ENCODE results near the gene SIGLEC9. TPM values are rescaled to one million over a fixed set of nuclear protein-coding genes. Genes with fewer than 3 reads are reported as not detected.
A peak's percentile ranks its signal among the peaks of the same experiment; 100 is the strongest.
"Not testable (repeated sequence)": the region's sequence is repeated elsewhere in the genome, so short reads cannot be mapped to it uniquely, and the experiment has no call there.

The SIGLEC9 gene
- total RNA-seq, 2 donors from 2014 or later, result not detected

DNA sequence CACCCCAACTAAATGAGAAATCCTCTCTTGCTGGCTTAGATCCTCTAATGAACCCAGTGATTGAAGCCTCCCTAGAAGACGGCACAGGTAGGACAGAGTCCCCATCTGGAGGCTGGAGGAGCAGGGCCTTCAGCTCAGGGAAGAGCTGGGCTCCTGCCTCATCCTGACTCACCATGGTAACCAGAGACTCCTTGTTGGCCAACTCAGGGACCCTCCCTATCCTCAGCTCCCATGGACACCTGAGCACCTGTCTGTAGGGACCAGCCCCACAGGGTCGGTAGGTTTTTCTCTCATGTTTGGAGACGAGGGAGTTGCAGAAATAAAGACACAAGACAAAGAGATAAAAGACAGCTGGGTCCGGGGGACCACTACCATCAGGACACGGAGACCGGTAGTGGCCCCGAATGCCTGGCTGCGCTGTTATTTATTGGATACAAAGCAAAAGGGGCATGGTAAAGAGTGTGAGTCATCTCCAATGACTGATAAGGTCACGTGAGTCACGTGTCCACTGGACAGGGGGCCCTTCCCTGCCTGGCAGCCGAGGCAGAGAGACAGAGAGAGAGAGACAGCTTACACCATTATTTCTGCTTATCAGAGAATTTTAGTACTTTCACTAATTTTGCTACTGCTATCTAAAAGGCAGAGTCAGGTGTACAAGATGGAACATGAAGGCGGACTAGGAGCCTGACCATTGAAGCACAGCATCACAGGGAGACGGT, 44.0 kb downstream of the SIGLEC9 start:
- no peak overlapping the region for H3K4me3 ChIP-seq (ENCODE audit: low read length)
- H3K4me1 ChIP-seq (ENCODE audit: control insufficient read depth, insufficient read depth, low read length), result no peaks in the 10 kb centered on the region
- Mint-ChIP-seq H3K36me3 (ENCODE audit: low read depth) (no peaks in the 10 kb centered on the region), H3K9me3 (peaks cover 7% of the 10 kb centered on the region), H3K27ac (no peak overlapping the region), H3K27me3 (ENCODE audit: insufficient read depth) (peaks cover 29% of the 10 kb centered on the region), H3K4me1 (no peaks in the 10 kb centered on the region), H3K4me3 (no peak overlapping the region)
- no peak overlapping the region for H3K9ac ChIP-seq (ENCODE audit: extremely low read depth, low read length, poor library complexity, severe bottlenecking)
- TF ChIP-seq, protein P1, sequence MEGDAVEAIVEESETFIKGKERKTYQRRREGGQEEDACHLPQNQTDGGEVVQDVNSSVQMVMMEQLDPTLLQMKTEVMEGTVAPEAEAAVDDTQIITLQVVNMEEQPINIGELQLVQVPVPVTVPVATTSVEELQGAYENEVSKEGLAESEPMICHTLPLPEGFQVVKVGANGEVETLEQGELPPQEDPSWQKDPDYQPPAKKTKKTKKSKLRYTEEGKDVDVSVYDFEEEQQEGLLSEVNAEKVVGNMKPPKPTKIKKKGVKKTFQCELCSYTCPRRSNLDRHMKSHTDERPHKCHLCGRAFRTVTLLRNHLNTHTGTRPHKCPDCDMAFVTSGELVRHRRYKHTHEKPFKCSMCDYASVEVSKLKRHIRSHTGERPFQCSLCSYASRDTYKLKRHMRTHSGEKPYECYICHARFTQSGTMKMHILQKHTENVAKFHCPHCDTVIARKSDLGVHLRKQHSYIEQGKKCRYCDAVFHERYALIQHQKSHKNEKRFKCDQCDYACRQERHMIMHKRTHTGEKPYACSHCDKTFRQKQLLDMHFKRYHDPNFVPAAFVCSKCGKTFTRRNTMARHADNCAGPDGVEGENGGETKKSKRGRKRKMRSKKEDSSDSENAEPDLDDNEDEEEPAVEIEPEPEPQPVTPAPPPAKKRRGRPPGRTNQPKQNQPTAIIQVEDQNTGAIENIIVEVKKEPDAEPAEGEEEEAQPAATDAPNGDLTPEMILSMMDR (conservative IDR thresholded peaks at IDR 0.05), result no peak
- H3K9me3 ChIP-seq (ENCODE audit: control insufficient read depth, low read length), result no peaks in the 10 kb centered on the region
- peaks cover 22% of the 10 kb centered on the region for H3K27me3 ChIP-seq (ENCODE audit: control insufficient read depth, insufficient read depth, low read length, poor library complexity, severe bottlenecking)
- DNase-seq, result no peak
- H3K36me3 ChIP-seq (ENCODE audit: control insufficient read depth, insufficient read depth, low read length), result no peaks in the 10 kb centered on the region
- H3K27ac ChIP-seq (ENCODE audit: low read depth, low read length), result no peak overlapping the region
- WGBS, 2 experiments (ENCODE audit: insufficient coverage in 1 of 2, insufficient read length in 1 of 2), result 91 to 97% methylated on average over 9 to 13 of the region's 13 CpGs

DNA sequence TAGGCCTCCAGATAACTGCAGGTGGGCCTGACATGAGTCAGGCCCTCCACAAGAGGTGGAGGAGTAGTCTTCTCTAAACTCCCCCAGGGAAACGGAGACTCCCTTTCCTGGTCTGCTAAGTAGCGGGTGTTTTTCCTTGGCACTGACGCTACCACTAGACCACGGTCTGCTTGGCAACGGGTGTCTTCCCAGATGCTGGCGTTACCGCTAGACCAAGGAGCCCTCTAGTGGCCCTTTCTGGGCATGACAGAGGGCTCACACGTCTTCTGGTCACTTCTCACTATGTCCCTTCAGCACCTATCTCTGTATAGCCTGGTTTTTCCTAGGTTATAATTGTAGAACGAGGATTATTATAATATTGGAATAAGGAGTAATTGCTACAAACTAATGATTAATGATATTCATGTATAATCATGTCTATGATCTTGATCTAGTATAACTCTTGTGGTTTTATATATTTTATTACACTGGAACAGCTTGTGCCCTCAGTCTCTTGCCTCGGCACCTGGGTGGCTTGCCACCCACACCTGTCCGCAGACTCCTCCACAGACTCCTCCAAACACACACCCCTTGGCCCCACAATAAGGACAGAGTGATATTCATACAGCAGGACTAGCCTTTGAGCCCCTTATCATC, 44.7 kb downstream of the SIGLEC9 start:
- not testable (repeated sequence) for H3K4me1 ChIP-seq (ENCODE audit: control insufficient read depth, insufficient read depth, low read length); H3K9ac ChIP-seq (ENCODE audit: extremely low read depth, low read length, poor library complexity, severe bottlenecking); H3K27ac Mint-ChIP-seq; H3K9me3 ChIP-seq (ENCODE audit: control insufficient read depth, low read length); H3K27ac ChIP-seq (ENCODE audit: low read depth, low read length); H3K36me3 Mint-ChIP-seq (ENCODE audit: low read depth); H3K36me3 ChIP-seq (ENCODE audit: control insufficient read depth, insufficient read depth, low read length); H3K4me3 Mint-ChIP-seq; H3K4me1 Mint-ChIP-seq; H3K9me3 Mint-ChIP-seq; H3K4me3 ChIP-seq (ENCODE audit: low read length)
- WGBS, 2 experiments (ENCODE audit: insufficient coverage in 1 of 2, insufficient read length in 1 of 2), result 24 to 26% methylated on average over 6 to 11 of the region's 11 CpGs
- TF ChIP-seq, protein P1 (conservative IDR thresholded peaks at IDR 0.05), result peak; percentile 91
- peak; percentile 88 for DNase-seq
- peaks cover 22% of the 10 kb centered on the region for H3K27me3 ChIP-seq (ENCODE audit: control insufficient read depth, insufficient read depth, low read length, poor library complexity, severe bottlenecking)
- H3K27me3 Mint-ChIP-seq (ENCODE audit: insufficient read depth), result peaks cover 29% of the 10 kb centered on the region

DNA sequence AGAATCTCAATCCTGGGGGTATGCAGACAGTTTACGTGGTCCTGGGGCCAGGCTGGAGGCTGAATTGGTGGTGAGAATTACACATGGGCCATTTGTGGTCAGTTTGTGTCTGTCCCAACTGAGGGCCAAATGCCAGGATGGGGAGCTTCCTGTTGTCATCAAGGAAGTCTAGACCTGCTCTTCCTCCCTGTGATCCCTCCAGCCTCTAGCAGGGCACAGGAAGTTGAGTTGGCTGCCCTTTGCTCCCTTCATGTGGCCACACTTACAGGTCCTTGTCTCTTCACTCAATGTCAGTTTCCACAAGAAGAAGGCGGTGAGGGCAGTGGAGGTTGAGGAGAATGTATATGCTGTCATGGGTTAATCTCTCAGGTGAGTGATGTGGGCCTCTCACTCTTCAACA, 47.5 kb downstream of the SIGLEC9 start:
- H3K27me3 Mint-ChIP-seq (ENCODE audit: insufficient read depth), result peaks cover 27% of the 10 kb centered on the region
- H3K36me3 Mint-ChIP-seq (ENCODE audit: low read depth), result no peaks in the 10 kb centered on the region

More for the DNA sequence above, 47.5 kb downstream of the SIGLEC9 start:
- no peak for DNase-seq
- WGBS, 2 experiments (ENCODE audit: insufficient coverage in 1 of 2, insufficient read length in 1 of 2), result 84 to 100% methylated on average over 1 of the region's 2 CpGs
- Histone ChIP-seq H3K9ac (ENCODE audit: extremely low read depth, low read length, poor library complexity, severe bottlenecking) (no peak overlapping the region), H3K27ac (ENCODE audit: low read depth, low read length) (no peak overlapping the region), H3K27me3 (ENCODE audit: control insufficient read depth, insufficient read depth, low read length, poor library complexity, severe bottlenecking) (peaks cover 46% of the 10 kb centered on the region), H3K9me3 (ENCODE audit: control insufficient read depth, low read length) (no peaks in the 10 kb centered on the region), H3K36me3 (ENCODE audit: control insufficient read depth, insufficient read depth, low read length) (no peaks in the 10 kb centered on the region), H3K4me1 (ENCODE audit: control insufficient read depth, insufficient read depth, low read length) (no peaks in the 10 kb centered on the region), H3K4me3 (ENCODE audit: low read length) (no peak overlapping the region)
- peaks cover 7% of the 10 kb centered on the region for H3K9me3 Mint-ChIP-seq
- H3K4me1 Mint-ChIP-seq, result no peaks in the 10 kb centered on the region
- TF ChIP-seq, protein P1 (conservative IDR thresholded peaks at IDR 0.05), result no peak
- H3K4me3 Mint-ChIP-seq, result no peak overlapping the region
- H3K27ac Mint-ChIP-seq, result no peak overlapping the region

Data from endodermal cell (in vitro differentiated cells).